ENCODE results near the gene KCNF1.

DNA sequence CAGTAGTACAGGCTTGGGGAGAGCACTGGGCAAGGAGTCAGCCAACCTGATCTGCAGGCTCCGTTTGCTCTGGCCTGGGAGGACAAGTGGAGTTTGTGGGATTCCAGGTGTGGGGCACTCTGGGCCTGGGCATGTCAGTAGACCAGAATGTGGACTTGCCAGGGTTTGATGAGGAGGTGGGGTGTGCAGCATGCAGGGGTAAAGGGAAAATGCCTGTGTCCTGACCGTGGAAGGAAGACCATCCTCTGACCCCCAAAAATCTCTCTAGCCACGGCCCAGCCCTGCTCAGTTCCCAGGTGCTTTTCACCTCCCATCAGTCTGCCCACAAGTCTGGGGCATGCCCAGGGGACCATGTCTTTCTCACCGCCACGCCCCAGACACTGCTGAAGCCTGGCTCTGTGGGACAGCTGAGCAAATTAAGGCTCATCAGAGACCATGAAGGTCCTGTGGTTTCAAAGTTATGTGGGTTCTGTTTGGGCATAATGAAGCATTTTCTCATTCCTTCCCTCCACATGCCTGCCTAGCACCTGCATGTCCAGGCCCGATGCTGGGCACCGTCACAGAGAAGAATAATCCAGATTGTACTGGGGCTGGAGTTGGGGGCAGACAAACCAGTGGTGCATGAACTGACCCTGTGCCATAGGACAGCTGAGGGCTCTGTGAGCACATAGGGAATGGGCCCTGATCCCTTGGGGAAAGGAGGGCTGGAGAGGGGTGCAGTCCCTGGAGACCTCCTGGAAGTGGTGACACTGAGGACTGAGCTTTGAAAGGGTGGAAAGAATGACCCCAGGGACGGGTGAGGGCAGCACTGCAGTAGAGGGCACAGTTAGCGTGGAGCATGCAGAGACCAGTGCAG, 6.5 kb upstream of the KCNF1 start:
- TF ChIP-seq CREM (CRISPR knock-in tag; IDR thresholded peaks at IDR 0.05) (no peak), FOXP1 (CRISPR knock-in tag; IDR thresholded peaks at IDR 0.05; ENCODE audit: borderline replicate concordance) (no peak)
- TF ChIP-seq, protein P1, sequence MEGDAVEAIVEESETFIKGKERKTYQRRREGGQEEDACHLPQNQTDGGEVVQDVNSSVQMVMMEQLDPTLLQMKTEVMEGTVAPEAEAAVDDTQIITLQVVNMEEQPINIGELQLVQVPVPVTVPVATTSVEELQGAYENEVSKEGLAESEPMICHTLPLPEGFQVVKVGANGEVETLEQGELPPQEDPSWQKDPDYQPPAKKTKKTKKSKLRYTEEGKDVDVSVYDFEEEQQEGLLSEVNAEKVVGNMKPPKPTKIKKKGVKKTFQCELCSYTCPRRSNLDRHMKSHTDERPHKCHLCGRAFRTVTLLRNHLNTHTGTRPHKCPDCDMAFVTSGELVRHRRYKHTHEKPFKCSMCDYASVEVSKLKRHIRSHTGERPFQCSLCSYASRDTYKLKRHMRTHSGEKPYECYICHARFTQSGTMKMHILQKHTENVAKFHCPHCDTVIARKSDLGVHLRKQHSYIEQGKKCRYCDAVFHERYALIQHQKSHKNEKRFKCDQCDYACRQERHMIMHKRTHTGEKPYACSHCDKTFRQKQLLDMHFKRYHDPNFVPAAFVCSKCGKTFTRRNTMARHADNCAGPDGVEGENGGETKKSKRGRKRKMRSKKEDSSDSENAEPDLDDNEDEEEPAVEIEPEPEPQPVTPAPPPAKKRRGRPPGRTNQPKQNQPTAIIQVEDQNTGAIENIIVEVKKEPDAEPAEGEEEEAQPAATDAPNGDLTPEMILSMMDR (IDR thresholded peaks at IDR 0.05): no peak
- TF ChIP-seq, protein P2, sequence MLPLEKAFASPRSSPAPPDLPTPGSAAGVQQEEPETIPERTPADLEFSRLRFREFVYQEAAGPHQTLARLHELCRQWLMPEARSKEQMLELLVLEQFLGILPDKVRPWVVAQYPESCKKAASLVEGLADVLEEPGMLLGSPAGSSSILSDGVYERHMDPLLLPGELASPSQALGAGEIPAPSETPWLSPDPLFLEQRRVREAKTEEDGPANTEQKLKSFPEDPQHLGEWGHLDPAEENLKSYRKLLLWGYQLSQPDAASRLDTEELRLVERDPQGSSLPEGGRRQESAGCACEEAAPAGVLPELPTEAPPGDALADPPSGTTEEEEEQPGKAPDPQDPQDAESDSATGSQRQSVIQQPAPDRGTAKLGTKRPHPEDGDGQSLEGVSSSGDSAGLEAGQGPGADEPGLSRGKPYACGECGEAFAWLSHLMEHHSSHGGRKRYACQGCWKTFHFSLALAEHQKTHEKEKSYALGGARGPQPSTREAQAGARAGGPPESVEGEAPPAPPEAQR (CRISPR knock-in tag; IDR thresholded peaks at IDR 0.05): no peak
